Measurements from ENCODE around the gene DMXL2.

- TF ChIP-seq, protein P1, sequence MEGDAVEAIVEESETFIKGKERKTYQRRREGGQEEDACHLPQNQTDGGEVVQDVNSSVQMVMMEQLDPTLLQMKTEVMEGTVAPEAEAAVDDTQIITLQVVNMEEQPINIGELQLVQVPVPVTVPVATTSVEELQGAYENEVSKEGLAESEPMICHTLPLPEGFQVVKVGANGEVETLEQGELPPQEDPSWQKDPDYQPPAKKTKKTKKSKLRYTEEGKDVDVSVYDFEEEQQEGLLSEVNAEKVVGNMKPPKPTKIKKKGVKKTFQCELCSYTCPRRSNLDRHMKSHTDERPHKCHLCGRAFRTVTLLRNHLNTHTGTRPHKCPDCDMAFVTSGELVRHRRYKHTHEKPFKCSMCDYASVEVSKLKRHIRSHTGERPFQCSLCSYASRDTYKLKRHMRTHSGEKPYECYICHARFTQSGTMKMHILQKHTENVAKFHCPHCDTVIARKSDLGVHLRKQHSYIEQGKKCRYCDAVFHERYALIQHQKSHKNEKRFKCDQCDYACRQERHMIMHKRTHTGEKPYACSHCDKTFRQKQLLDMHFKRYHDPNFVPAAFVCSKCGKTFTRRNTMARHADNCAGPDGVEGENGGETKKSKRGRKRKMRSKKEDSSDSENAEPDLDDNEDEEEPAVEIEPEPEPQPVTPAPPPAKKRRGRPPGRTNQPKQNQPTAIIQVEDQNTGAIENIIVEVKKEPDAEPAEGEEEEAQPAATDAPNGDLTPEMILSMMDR (IDR thresholded peaks at IDR 0.05; ENCODE audit: insufficient read depth, low read length, poor library complexity, severe bottlenecking) = no peak
- no peak for TF ChIP-seq EZH2phosphoT487 (conservative IDR thresholded peaks at IDR 0.05; ENCODE audit: low read length)
Observed at GRCh38 chr15:51588966-51589365, 33.6 kb downstream of the DMXL2 start.

Data from SU-DHL-6 (cell line).